Measurements from ENCODE around the gene PLA2G2D. TPM values are rescaled to one million over a fixed set of nuclear protein-coding genes. Genes with fewer than 3 reads are reported as not detected.

PLA2G2D gene
- total RNA-seq = not detected in 2 replicates

GRCh38 chr1:20119347-20119746 lies at the start of gene PLA2G2D:
Gene PLA2G2D, minus strand, starts transcription at chr1:20119536. Its CDS starts 38 bp downstream, at chr1:20119498.

GRCh38 chr1:20138961-20139550 lies 19.7 kb upstream of the PLA2G2D start, which contains the start of gene PLA2G2F:
Gene PLA2G2F, plus strand, starts transcription at chr1:20139323. Its CDS starts 105 bp downstream, at chr1:20139428.

GRCh38 chr1:20069874-20070273 lies 49.5 kb downstream of the PLA2G2D start, which contains the start of gene PLA2G5:
Gene PLA2G5, plus strand, starts transcription at chr1:20070194. Its CDS starts 14,637 bp downstream, at chr1:20084831.

Other genes with a start within 250 kb of the PLA2G2D start
- gene OTUD3, start 237.1 kb downstream of the PLA2G2D start, total RNA-seq = 1.1 and 2.3 TPM in 2 replicates
- gene PLA2G2E, start 195.9 kb downstream of the PLA2G2D start, total RNA-seq = not detected in 2 replicates
- 0.72 and 9.4 TPM in 2 replicates for gene PLA2G2A, start 139.9 kb downstream of the PLA2G2D start, total RNA-seq
- gene PLA2G5, start 49.3 kb downstream of the PLA2G2D start, total RNA-seq = 15.9 and 35.0 TPM in 2 replicates
- not detected in 2 replicates for gene PLA2G2F, start 19.8 kb upstream of the PLA2G2D start, total RNA-seq
- not detected in 2 replicates for gene UBXN10, start 66.6 kb upstream of the PLA2G2D start, total RNA-seq
- not detected in 2 replicates for gene PLA2G2C, start 67.0 kb upstream of the PLA2G2D start, total RNA-seq
- gene VWA5B1, start 171.3 kb upstream of the PLA2G2D start, total RNA-seq = not detected in 2 replicates

All from cardiac atrium fibroblast (primary cell).